ENCODE results near the gene MEGF11.

- no peak for TF ChIP-seq CTCF (IDR thresholded peaks at IDR 0.05; ENCODE audit: insufficient read depth, low read length, poor library complexity, severe bottlenecking)
- TF ChIP-seq EZH2phosphoT487 (conservative IDR thresholded peaks at IDR 0.05; ENCODE audit: low read length), result no peak
Measured at GRCh38 chr15:66222273-66223198, 31.0 kb downstream of the MEGF11 start.
